Breast epithelium (tissue), 4 donors: ENCODE data around the gene AHRR. TPM values are rescaled to one million over a fixed set of nuclear protein-coding genes. Genes with fewer than 3 reads are reported as not detected.
"Not testable (repeated sequence)": the region's sequence is repeated elsewhere in the genome, so short reads cannot be mapped to it uniquely, and the experiment has no call there.

ENCODE experiments used
- DNase-seq, 2 donors: peaks; one replicate each; pipeline ENCODE4 v3.0.0-alpha.2; 2019; ENCODE audit warnings: low spot score in 2 of 2
- H3K27ac ChIP-seq, 2 donors: fragments of 200-600 bp; sonication (generic) in 1 of 2; one replicate each; pipeline ENCODE4 v1.5.1; 2016 to 2019; ENCODE audit warnings: mild to moderate bottlenecking in 1 of 2
- H3K27me3 ChIP-seq, 2 donors: fragments of 200-600 bp; sonication (generic) in 1 of 2; one replicate each; pipeline versions ENCODE4 v1.5.1 to v1.6.0; 2017 to 2019; ENCODE audit warnings: control low read depth in 1 of 2, mild to moderate bottlenecking in 1 of 2
- H3K36me3 ChIP-seq: fragments of 200-600 bp; one replicate; pipeline ENCODE4 v1.5.1; 2019
- H3K4me1 ChIP-seq, 2 donors: fragments of 200-600 bp; sonication (generic); one replicate each; pipeline ENCODE4 v1.5.1; 2016 to 2019; ENCODE audit warnings: control low read depth in 1 of 2
- H3K4me3 ChIP-seq, 3 donors: fragments of 200-600 bp; sonication (generic); 1 replicate in 2 of 3; 2 replicates in 1 of 3; pipeline ENCODE4 v1.5.1; 2016 to 2019; ENCODE audit warnings: mild to moderate bottlenecking in 3 of 3, moderate library complexity in 2 of 3
- H3K9me3 ChIP-seq, 2 donors: fragments of 200-600 bp; sonication (generic) in 1 of 2; one replicate each; pipeline ENCODE4 v1.5.1; 2016 to 2019; ENCODE audit warnings: control low read depth in 1 of 2
- CTCF ChIP-seq, 3 donors: fragments of 450-650 bp; IDR thresholded peaks; one replicate each; pipeline ENCODE4 v1.5.1; 2016 to 2017; ENCODE audit warnings: antibody characterized with exemption in 3 of 3, mild to moderate bottlenecking in 3 of 3, moderate library complexity in 3 of 3
- POLR2A ChIP-seq: fragments of 450-650 bp; IDR thresholded peaks from one replicate; pipeline ENCODE4 v1.6.1; 2016; ENCODE audit warnings: antibody characterized with exemption, mild to moderate bottlenecking, moderate library complexity
- POLR2AphosphoS5 ChIP-seq, 3 donors: sonication (generic); formaldehyde crosslinking; IDR thresholded peaks; one replicate each; pipeline ENCODE4 v1.6.1; 2017; ENCODE audit warnings: antibody characterized with exemption in 3 of 3
- intact Hi-C: fragments of 100-400 bp; cut with DNase I; formaldehyde crosslinking; loops from one replicate; pipeline ENCODE4 v1.15.1; 2023; ENCODE audit warnings: low total_unique reads
- total RNA-seq, 3 donors: library from RNA; depleted of rRNA; stranded (reverse); fragments of >200 nt; gene quantifications; one replicate each; pipeline ENCODE4 v1.1.0, GENCODE V29; 2016

Gene AHRR
- under 1 TPM in 2 of 3 donors, not detected in 1; 0.88 to 0.98 TPM for total RNA-seq

GRCh38 chr5:321230-321725, at the start of gene AHRR:
TSS of gene AHRR (plus strand) at chr5:321714. CDS start at chr5:343903, 22,189 bp downstream.
- H3K27me3 ChIP-seq: peaks cover 5 to 39% of the 10 kb centered on the region in 2 donors

GRCh38 chr5:271828-272167, 49.7 kb upstream of the AHRR start:
- H3K27me3 ChIP-seq, H3K36me3 ChIP-seq, H3K9me3 ChIP-seq, H3K4me1 ChIP-seq, DNase-seq, intact Hi-C loops: not testable (repeated sequence)
- Histone ChIP-seq H3K27ac (peak overlapping the region; percentile 92 to 96), H3K4me3 (peak overlapping the region; percentile 99 to 100 (median 99))

More at GRCh38 chr5:321230-321725, at the start of gene AHRR:
- TF ChIP-seq CTCF (IDR thresholded peaks at IDR 0.05): peak in 1 of 3 donors; percentile 12
- TF ChIP-seq POLR2AphosphoS5 (IDR thresholded peaks at IDR 0.05): no peak
- no peak for TF ChIP-seq POLR2A
- intact Hi-C loops: no loop called here
- Histone ChIP-seq H3K27ac (no peak within 1 kb of the TSS), H3K36me3 (no peaks in the 10 kb centered on the region), H3K9me3 (no peaks in the 10 kb centered on the region), H3K4me3 (peak within 1 kb of the TSS; percentile 35 to 71 (median 51)), H3K4me1 (peaks cover 6 to 12% of the 10 kb centered on the region in 2 donors)
- no peak for DNase-seq

GRCh38 chr5:273091-273490, 48.4 kb upstream of the AHRR start:
- H3K4me3 ChIP-seq: peak overlapping the region in 2 of 3 donors; percentile 99 to 100

GRCh38 chr5:273491-273890, 48.0 kb upstream of the AHRR start:
- H3K36me3 ChIP-seq, DNase-seq, H3K27ac ChIP-seq, H3K4me1 ChIP-seq, H3K9me3 ChIP-seq, intact Hi-C loops, H3K27me3 ChIP-seq: not testable (repeated sequence)
- peak overlapping the region in 1 of 3 donors; percentile 99 for H3K4me3 ChIP-seq

More at GRCh38 chr5:273091-273490, 48.4 kb upstream of the AHRR start:
- H3K9me3 ChIP-seq, intact Hi-C loops, DNase-seq, H3K4me1 ChIP-seq, H3K36me3 ChIP-seq, H3K27me3 ChIP-seq, H3K27ac ChIP-seq: not testable (repeated sequence)

- H3K27me3 ChIP-seq, H3K4me1 ChIP-seq, H3K36me3 ChIP-seq, intact Hi-C loops, H3K9me3 ChIP-seq, H3K4me3 ChIP-seq, DNase-seq, H3K27ac ChIP-seq: not testable (repeated sequence)
Observed at GRCh38 chr5:274346-274745, 47.2 kb upstream of the AHRR start.

- Histone ChIP-seq H3K9me3 (no peaks in the 10 kb centered on the region), H3K27ac (no peak overlapping the region), H3K36me3 (no peaks in the 10 kb centered on the region), H3K4me1 (no peaks in the 10 kb centered on the region), H3K4me3 (no peak overlapping the region), H3K27me3 (no peaks in the 10 kb centered on the region)
- TF ChIP-seq POLR2A (no peak), CTCF (IDR thresholded peaks at IDR 0.05) (no peak), POLR2AphosphoS5 (IDR thresholded peaks at IDR 0.05) (no peak)
- DNase-seq: no peak
- intact Hi-C loops: no loop called here
Observed at GRCh38 chr5:278646-279045, 42.9 kb upstream of the AHRR start.

GRCh38 chr5:279051-279665, 42.4 kb upstream of the AHRR start:
- intact Hi-C loops, H3K4me1 ChIP-seq, H3K27ac ChIP-seq, DNase-seq, H3K9me3 ChIP-seq, H3K36me3 ChIP-seq, H3K4me3 ChIP-seq, H3K27me3 ChIP-seq: not testable (repeated sequence)
